Spinal cord (tissue), 10 donors: ENCODE data around the gene KCTD21. TPM values are rescaled to one million over a fixed set of nuclear protein-coding genes. Genes with fewer than 3 reads are reported as not detected.
A peak's percentile ranks its signal among the peaks of the same experiment; 100 is the strongest.

Experiments used
- DNase-seq, 6 donors: peaks; one replicate each; pipeline versions ENCODE4 v3.0.0 to v3.0.0-alpha.2; 2013 to 2015; ENCODE audit warnings: low spot score in 6 of 6, low read depth in 4 of 6
- H3K27ac ChIP-seq: one replicate; pipeline ENCODE4 v1.5.1; 2013; ENCODE audit warnings: low read depth, low read length, control low read depth
- H3K27me3 ChIP-seq: one replicate; pipeline ENCODE4 v1.6.1; 2013; ENCODE audit warnings: low read length; ENCODE audit not compliant: control insufficient read depth, insufficient read depth
- H3K36me3 ChIP-seq: one replicate; pipeline ENCODE4 v1.6.1; 2013; ENCODE audit warnings: low read length; ENCODE audit not compliant: control insufficient read depth, insufficient read depth
- H3K4me1 ChIP-seq: one replicate; pipeline ENCODE4 v1.6.1; 2013; ENCODE audit warnings: low read length; ENCODE audit not compliant: control insufficient read depth, insufficient read depth
- H3K4me3 ChIP-seq: one replicate; pipeline ENCODE4 v1.5.1; 2013; ENCODE audit warnings: low read depth, low read length, control low read depth
- H3K9me3 ChIP-seq: one replicate; pipeline ENCODE4 v1.6.1; 2013; ENCODE audit warnings: low read length; ENCODE audit not compliant: control insufficient read depth, insufficient read depth
- WGBS: methylation state at CpG from one replicate; pipeline ENCODE4 v1.1.5; 2013; ENCODE audit warnings: missing lambda C conversion rate; ENCODE audit not compliant: insufficient coverage; 5-methylcytosine and 5-hydroxymethylcytosine counted together
- polyA plus RNA-seq, 2 donors: library from polyadenylated mRNA; unstranded; fragments of 120-200 nt; gene quantifications; one replicate each; pipeline ENCODE4 v1.2.1, GENCODE V29; 2013; ENCODE audit not compliant: insufficient read length in 2 of 2
- total RNA-seq, 2 donors: library from RNA; depleted of rRNA in 1 of 2; stranded (reverse); fragments of 120-200 nt in 1 of 2; fragments of >200 nt in 1 of 2; gene quantifications; one replicate each; pipeline versions ENCODE4 v1.2.3 to v1.2.4, GENCODE V29; 2013 to 2014
- donor health status: healthy.

KCTD21 gene
- total and polyA plus RNA-seq, 4 donors = 7.6 to 17.6 (median 14.6) TPM

DNA sequence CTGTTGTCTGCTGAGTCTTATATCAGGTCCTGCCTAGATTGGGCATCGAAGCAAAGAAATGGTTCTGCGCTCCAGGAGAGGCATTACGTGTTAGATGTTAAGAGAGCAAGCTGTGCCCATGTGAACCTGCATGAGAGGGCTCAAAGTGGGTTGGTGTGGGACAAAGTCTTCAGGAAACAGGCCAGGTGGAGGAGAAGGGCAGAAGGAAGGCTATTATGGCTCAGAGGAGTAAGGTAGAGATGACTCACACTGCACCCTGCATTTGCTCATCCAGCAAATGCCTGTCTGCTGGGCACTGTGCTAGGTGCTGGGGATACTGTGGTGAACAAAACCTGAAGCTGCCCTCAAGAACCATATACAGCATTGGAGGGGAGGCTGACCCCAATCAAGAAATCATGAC, 6.1 kb upstream of the KCTD21 start:
- 94% methylated on average over 3 of the region's 3 CpGs for WGBS

DNA sequence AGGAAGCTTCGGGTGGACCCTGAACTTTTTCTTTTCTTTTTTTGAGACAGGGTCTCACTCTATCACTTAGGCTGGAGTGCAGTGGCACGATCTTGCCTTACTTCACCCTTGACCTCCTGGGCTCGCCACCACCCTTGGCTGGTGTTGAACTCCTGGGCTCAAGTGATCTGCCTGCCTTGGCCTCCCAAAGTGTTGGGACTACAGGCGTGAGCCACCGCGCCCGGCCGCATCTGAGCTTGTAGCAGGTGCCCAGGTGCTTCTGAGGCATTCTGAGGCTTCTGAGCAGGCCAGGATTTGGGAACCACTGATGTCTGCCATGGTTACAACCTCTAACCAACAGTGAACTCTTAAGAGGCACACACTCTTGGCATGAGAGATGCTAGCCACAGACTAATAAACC, 5.4 kb upstream of the KCTD21 start:
- H3K36me3 ChIP-seq = peaks cover 24% of the 10 kb centered on the region
- H3K27me3 ChIP-seq = peaks cover 2% of the 10 kb centered on the region
- H3K4me1 ChIP-seq = peaks cover 33% of the 10 kb centered on the region
- WGBS = 86% methylated on average over 8 of the region's 8 CpGs
- DNase-seq = no peak
- H3K9me3 ChIP-seq = no peaks in the 10 kb centered on the region
- H3K4me3 ChIP-seq = no peak overlapping the region
- no peak overlapping the region for H3K27ac ChIP-seq

More for the DNA sequence above, 6.1 kb upstream of the KCTD21 start:
- Histone ChIP-seq H3K36me3 (peaks cover 31% of the 10 kb centered on the region), H3K4me1 (peaks cover 26% of the 10 kb centered on the region), H3K27me3 (peaks cover 2% of the 10 kb centered on the region), H3K27ac (no peak overlapping the region), H3K4me3 (no peak overlapping the region), H3K9me3 (no peaks in the 10 kb centered on the region)
- DNase-seq = no peak

DNA sequence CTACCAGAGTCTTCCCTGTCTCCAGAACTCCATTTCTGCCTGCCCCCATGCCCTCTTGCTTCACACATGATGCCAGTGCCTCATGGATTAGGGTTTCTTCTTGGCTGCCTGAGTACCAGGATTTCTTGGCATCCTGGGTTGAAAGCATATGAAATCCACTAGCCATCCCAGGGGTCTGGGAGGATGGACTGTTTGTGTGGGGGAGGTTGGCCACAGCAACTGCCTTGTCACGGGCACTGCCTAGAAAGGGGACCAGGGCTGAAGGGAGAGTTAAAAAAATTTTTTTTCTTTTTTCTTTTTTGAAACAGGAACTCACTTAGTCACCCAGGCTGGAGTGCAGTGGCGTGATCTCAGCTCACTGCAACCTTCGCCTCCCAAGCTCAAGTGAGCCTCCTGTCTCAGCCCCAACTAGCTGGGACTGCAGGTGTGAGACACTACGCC, 4.5 kb upstream of the KCTD21 start:
- no peak for DNase-seq
- peaks cover 34% of the 10 kb centered on the region for H3K4me1 ChIP-seq
- H3K4me3 ChIP-seq = no peak overlapping the region
- peaks cover 2% of the 10 kb centered on the region for H3K27me3 ChIP-seq
- peaks cover 18% of the 10 kb centered on the region for H3K36me3 ChIP-seq
- no CpG with 5 or more reads among the region's 4 CpGs for WGBS
- H3K27ac ChIP-seq = no peak overlapping the region
- no peaks in the 10 kb centered on the region for H3K9me3 ChIP-seq

DNA sequence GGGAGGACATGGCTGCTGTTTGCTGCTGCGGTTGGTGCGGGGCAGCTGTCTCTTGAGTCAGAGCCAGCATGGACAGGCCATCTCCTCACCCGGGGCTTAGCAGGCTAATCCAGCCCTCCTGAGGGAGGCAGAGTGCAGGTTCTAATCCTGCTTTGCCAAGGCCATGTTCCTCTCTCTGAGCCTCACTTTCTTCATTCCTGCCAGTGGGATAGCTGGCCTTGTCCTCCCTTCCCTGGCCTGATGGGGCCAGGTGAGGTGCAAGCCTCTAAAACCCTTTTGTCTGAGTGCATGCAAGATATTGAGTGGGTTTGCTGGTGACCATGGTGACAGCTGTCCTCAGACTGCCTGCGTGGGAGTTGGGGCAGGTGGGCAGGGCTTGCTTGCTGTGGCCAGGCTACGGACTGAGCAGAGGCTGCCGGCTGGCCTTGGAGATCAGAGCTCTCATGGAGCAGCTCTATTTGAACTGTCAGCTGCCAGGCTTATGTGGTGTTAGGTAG, 3.8 kb upstream of the KCTD21 start:
- Histone ChIP-seq H3K4me3 (no peak overlapping the region), H3K27me3 (peaks cover 2% of the 10 kb centered on the region), H3K4me1 (peaks cover 41% of the 10 kb centered on the region), H3K36me3 (peaks cover 13% of the 10 kb centered on the region), H3K9me3 (no peaks in the 10 kb centered on the region), H3K27ac (no peak overlapping the region)
- 86% methylated on average over 6 of the region's 6 CpGs for WGBS
- no peak for DNase-seq

DNA sequence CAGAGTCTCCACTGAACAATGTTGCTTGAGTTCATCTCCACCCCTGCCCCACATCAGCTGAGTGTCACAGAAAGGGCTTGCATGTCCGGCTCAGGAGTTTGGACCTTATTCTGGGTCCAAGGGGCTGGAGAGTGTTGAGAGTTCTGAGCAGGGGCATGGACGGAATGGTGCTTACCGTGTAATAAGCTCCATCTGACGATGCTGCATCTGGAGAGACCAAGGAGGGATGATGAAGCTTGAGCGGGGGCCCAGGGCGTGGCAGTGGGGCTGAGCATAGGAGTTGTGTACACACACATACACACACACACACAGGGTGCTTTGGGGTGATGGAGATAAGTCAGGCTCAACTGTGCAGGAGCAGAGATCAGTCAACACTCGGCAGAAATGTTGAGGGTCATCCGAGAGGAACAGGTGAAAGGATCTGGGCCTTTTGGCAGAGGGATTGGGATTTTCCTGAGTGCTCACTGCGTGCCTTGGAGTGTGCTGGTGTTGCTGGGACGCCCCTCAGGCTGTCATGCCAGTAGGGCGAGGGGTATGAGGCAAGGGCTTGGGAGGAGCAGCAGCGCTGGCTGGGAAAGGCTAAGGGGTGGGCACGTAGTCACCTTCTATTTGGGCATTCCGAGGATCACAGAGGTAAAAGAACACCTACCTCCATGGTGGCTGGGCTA, 2.6 kb upstream of the KCTD21 start:
- 85% methylated on average over 9 of the region's 14 CpGs for WGBS
- H3K4me1 ChIP-seq = peaks cover 40% of the 10 kb centered on the region
- no peak for DNase-seq
- H3K27me3 ChIP-seq = peaks cover 1% of the 10 kb centered on the region
- H3K4me3 ChIP-seq = no peak overlapping the region
- H3K36me3 ChIP-seq = peaks cover 6% of the 10 kb centered on the region
- no peak overlapping the region for H3K27ac ChIP-seq
- no peaks in the 10 kb centered on the region for H3K9me3 ChIP-seq

DNA sequence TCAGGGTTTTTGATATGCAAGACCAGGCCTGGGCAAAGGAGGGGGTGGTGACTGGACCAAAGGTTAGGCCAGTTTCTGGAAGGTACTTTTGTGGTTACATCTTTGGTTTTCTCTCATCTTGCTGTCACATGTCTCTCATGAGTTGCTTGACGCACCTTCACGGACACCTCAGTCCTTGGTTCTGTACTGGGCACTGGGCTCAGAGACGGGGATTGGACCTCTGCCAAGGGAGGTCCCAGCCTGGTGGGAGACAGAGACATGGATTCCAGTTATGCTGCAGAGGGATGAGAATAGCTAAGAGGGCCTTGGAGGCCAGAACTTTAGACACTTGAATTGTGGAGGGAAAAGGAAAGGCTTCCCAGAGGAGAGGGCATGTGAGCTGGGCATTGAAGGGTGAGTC, 1.9 kb upstream of the KCTD21 start:
- H3K27me3 ChIP-seq = no peaks in the 10 kb centered on the region
- H3K4me3 ChIP-seq = peak overlapping the region; percentile 97
- H3K36me3 ChIP-seq = peaks cover 6% of the 10 kb centered on the region
- H3K4me1 ChIP-seq = peaks cover 38% of the 10 kb centered on the region
- WGBS = 60% methylated on average over 3 of the region's 3 CpGs
- no peak for DNase-seq
- H3K27ac ChIP-seq = no peak overlapping the region
- H3K9me3 ChIP-seq = no peaks in the 10 kb centered on the region

DNA sequence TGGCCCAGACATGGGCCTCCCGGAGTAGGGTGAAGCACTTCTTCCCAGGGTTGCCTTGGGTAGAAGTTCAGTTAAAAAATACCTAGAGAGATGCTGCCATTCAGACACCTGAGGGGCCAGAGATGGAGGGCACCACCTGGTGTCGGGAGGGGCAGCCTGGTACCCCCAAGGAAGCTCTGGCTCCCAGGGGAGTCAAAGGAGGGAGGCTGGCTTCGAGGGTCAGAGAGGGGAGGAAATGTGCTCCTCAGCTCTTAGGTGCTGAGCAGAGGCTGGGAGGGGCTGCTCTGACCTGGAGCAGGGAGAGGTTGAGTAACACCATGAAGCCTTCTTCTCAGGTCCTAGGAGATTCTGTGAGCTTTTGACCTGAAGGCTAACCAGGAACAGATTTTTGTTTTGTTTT, 1.4 kb upstream of the KCTD21 start:
- Histone ChIP-seq H3K36me3 (peaks cover 4% of the 10 kb centered on the region), H3K27me3 (no peaks in the 10 kb centered on the region), H3K4me3 (peak overlapping the region; percentile 97), H3K4me1 (peaks cover 38% of the 10 kb centered on the region), H3K27ac (no peak overlapping the region), H3K9me3 (no peaks in the 10 kb centered on the region)
- WGBS = 50% methylated on average over 2 of the region's 3 CpGs
- no peak for DNase-seq

DNA sequence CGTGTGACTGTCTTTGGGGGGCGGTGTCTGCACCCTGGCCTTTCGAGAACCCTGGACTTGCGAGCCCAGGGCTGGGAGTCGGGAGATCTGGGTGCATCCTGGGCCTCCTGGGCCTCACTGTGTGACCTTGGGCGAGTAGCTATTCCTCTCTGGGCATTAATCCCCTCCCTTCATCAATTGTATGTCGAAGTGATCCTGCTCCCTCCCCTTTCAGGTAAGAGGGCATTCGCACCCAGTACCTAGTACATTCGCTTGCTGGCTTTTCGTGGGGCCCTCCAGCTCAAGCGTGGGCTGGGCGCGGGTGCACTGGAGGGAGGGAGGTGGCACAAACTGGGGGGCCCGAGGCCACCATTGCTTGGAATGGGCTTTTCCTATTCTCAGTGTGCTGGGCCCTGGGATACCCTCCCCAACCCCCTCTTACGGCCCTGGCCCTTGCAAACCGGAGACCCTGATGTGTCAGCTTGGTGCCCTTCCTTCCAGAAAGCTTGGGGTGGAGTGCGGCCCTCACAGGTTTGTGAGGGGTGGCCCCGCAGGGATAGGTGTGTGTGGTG, 823 bp upstream of the KCTD21 start:
- 6% methylated on average over 7 of the region's 18 CpGs for WGBS
- no peak for DNase-seq
- Histone ChIP-seq H3K27ac (peak overlapping the region; percentile 82), H3K9me3 (no peaks in the 10 kb centered on the region), H3K27me3 (no peaks in the 10 kb centered on the region), H3K4me3 (peak overlapping the region; percentile 97), H3K4me1 (peaks cover 38% of the 10 kb centered on the region), H3K36me3 (peaks cover 3% of the 10 kb centered on the region)

DNA sequence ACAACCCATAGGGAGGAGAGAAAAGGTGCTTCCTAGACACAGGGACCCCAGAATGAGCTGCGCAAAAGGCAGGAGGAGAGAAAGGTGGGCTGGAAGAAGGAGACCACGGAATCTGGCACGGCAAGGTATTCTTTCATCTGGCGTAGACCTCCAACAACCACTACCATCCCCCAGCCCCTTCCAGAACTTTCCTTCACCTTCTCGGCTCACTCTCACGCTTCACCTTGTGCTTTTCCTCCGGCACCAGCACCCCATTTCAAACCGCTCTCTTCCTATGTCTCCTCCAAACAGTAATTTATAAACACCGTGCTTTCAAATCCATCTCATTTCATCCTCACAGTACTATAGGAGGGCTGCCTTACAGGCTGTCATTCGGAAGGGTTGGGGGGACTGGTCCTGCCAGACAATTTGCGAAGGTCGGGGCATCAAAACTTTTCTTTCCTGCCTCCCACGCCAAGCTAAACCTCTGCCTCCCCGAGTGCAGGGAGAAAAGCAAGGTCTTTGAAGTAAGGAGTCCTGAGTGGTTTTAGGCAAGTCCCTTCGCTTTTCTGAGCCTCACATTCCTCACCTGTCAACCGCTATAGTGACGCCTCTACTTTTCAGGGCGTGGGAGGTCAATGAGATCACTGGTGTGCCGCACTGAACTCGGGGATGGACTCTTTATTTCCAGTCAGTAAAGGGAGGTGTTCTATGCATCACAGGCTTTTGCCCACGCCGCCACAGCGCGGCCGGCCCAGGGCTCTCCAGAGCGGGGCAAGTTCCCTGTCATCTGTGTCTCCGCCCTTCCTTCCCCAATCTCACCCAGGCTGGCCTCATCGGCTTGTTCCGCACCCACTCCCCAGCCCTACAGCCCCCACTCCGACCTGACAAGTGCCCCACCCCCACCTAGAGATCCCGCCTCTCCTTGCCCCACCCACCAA, 800 bp downstream of the KCTD21 start:
- Histone ChIP-seq H3K4me1 (peaks cover 35% of the 10 kb centered on the region), H3K27me3 (no peaks in the 10 kb centered on the region), H3K9me3 (no peaks in the 10 kb centered on the region), H3K27ac (peak overlapping the region; percentile 82), H3K4me3 (peak overlapping the region; percentile 97), H3K36me3 (no peaks in the 10 kb centered on the region)
- 17% methylated on average over 23 of the region's 31 CpGs for WGBS
- no peak for DNase-seq
